Astrocyte (in vitro differentiated cells and primary cell): ENCODE measurements around the gene MSN. TPM values are rescaled to one million over a fixed set of nuclear protein-coding genes. Genes with fewer than 3 reads are reported as not detected.
A peak's percentile ranks its signal among the peaks of the same experiment; 100 is the strongest.

ENCODE experiments used
- DNase-seq: peaks from one replicate; pipeline ENCODE4 v3.0.0-alpha.2; 2010; ENCODE audit warnings: low read depth
- FAIRE-seq: peaks from 2 replicates; lab custom pipeline; 2011; peaks lifted over from hg19 to GRCh38; lab: Jason Lieb, UNC
- H2AFZ ChIP-seq: 2 replicates; pipeline ENCODE4 v1.6.0; 2012; ENCODE audit warnings: low read depth, low read length, inconsistent platforms
- H3K27ac ChIP-seq: 2 replicates; pipeline ENCODE4 v1.5.1; 2011; ENCODE audit warnings: low read depth, low read length, inconsistent platforms
- H3K27me3 ChIP-seq: 2 replicates; pipeline ENCODE4 v1.6.0; 2011; ENCODE audit warnings: low read length, inconsistent platforms; ENCODE audit not compliant: insufficient read depth
- H3K36me3 ChIP-seq: 2 replicates; pipeline ENCODE4 v1.5.1; 2011; ENCODE audit warnings: low read length, inconsistent platforms; ENCODE audit not compliant: insufficient read depth
- H3K4me1 ChIP-seq: 2 replicates; pipeline ENCODE4 v1.5.1; 2011; ENCODE audit warnings: low read length, inconsistent platforms; ENCODE audit not compliant: insufficient read depth
- H3K4me2 ChIP-seq: 2 replicates; pipeline ENCODE4 v1.6.0; 2012; ENCODE audit warnings: low read length, inconsistent platforms
- H3K4me3 ChIP-seq: 2 replicates; pipeline ENCODE4 v1.5.1; 2011; ENCODE audit warnings: low read depth, mild to moderate bottlenecking, low read length, inconsistent platforms; ENCODE audit not compliant: insufficient read depth
- H3K79me2 ChIP-seq: 2 replicates; pipeline ENCODE4 v1.6.0; 2012; ENCODE audit warnings: mild to moderate bottlenecking, low read length, inconsistent platforms; ENCODE audit not compliant: insufficient read depth
- H3K9ac ChIP-seq: 2 replicates; pipeline ENCODE4 v1.6.0; 2012; ENCODE audit warnings: mild to moderate bottlenecking, low read length, inconsistent platforms
- H3K9me3 ChIP-seq: 2 replicates; pipeline ENCODE4 v1.5.1; 2012; ENCODE audit warnings: low read depth, mild to moderate bottlenecking, low read length, inconsistent platforms; ENCODE audit not compliant: insufficient read depth
- H4K20me1 ChIP-seq: 2 replicates; pipeline ENCODE4 v1.6.0; 2012; ENCODE audit warnings: low read length, inconsistent platforms; ENCODE audit not compliant: insufficient read depth
- H3K27ac Mint-ChIP-seq: one replicate; pipeline ENCODE4 v1.8.0; 2021; ENCODE audit warnings: mild to moderate bottlenecking, mixed read lengths; ENCODE audit not compliant: unreplicated experiment
- H3K27me3 Mint-ChIP-seq: one replicate; pipeline ENCODE4 v1.8.0; 2021; ENCODE audit warnings: low read depth, mixed read lengths; ENCODE audit not compliant: unreplicated experiment
- H3K36me3 Mint-ChIP-seq: one replicate; pipeline ENCODE4 v1.8.0; 2021; ENCODE audit warnings: low read depth, mixed read lengths; ENCODE audit not compliant: unreplicated experiment
- H3K4me1 Mint-ChIP-seq: one replicate; pipeline ENCODE4 v1.8.0; 2021; ENCODE audit warnings: low read depth, mixed read lengths; ENCODE audit not compliant: unreplicated experiment
- H3K4me3 Mint-ChIP-seq: one replicate; pipeline ENCODE4 v1.8.0; 2021; ENCODE audit warnings: mild to moderate bottlenecking, moderate library complexity, mixed read lengths; ENCODE audit not compliant: unreplicated experiment
- H3K9me3 Mint-ChIP-seq: one replicate; pipeline ENCODE4 v1.8.0; 2021; ENCODE audit warnings: mild to moderate bottlenecking, mixed read lengths; ENCODE audit not compliant: unreplicated experiment
- EZH2 ChIP-seq: IDR thresholded peaks from 2 replicates; pipeline ENCODE4 v1.6.1; 2012; ENCODE audit warnings: mild to moderate bottlenecking, low read length, inconsistent platforms; ENCODE audit not compliant: insufficient read depth
- total RNA-seq: library from RNA; stranded (reverse); gene quantifications from 2 replicates; pipeline ENCODE4 v1.2.1, GENCODE V29; 2021
- TF ChIP-seq, protein P1 (sequence below): IDR thresholded peaks from 2 replicates; pipeline ENCODE4 v1.5.1; 2011; ENCODE audit warnings: low read depth, mild to moderate bottlenecking, inconsistent platforms, low read length, moderate library complexity; ENCODE audit not compliant: insufficient read depth

Gene MSN
- total RNA-seq, 1 donor from 2014 or later, result 369 TPM

DNA sequence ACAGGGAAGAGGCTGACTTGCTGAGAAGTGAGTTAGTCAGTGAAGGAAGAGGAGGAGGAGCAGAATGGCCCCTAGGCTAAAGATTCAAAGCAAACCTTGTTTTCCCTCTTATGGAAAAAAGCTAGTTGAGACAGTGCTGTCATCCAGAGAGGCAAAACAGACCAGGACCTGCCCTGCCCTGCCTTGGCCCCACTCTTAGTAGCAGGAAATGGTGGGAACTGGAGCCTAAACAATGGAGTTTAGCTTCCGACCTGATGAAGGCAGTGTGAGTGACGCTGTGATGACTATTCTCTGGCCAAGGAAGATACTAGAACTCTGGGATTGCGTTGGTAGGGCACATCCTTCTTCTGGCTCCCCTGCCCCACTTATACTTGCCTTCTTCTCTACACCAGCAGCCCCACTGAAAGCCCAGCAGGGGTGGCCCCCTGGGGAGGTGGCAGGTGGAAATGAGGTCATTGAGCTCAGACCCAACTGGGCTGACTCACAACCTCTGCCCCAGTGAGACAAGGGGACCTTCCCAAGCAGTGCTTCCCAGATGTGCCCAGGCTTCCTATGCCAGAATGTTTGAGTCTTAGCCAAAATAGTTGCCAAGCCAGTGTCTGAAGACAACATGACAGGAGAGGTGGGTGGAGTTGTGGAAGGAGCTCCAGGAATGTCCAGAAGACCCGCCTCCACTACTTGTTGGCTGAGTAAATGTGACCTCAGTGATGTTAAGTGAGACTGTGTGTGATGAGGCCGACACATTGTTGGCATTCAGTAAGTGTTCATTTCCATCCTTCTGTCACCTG, 38.8 kb downstream of the MSN start:
- H3K27ac Mint-ChIP-seq, result peak overlapping the region; percentile 18
- peak overlapping the region; percentile 79 for H3K27ac ChIP-seq
- peak overlapping the region; percentile 60 for H3K4me2 ChIP-seq
- no peak overlapping the region for H3K4me3 ChIP-seq
- peaks cover 74% of the 10 kb centered on the region for H4K20me1 ChIP-seq
- TF ChIP-seq, protein P1, sequence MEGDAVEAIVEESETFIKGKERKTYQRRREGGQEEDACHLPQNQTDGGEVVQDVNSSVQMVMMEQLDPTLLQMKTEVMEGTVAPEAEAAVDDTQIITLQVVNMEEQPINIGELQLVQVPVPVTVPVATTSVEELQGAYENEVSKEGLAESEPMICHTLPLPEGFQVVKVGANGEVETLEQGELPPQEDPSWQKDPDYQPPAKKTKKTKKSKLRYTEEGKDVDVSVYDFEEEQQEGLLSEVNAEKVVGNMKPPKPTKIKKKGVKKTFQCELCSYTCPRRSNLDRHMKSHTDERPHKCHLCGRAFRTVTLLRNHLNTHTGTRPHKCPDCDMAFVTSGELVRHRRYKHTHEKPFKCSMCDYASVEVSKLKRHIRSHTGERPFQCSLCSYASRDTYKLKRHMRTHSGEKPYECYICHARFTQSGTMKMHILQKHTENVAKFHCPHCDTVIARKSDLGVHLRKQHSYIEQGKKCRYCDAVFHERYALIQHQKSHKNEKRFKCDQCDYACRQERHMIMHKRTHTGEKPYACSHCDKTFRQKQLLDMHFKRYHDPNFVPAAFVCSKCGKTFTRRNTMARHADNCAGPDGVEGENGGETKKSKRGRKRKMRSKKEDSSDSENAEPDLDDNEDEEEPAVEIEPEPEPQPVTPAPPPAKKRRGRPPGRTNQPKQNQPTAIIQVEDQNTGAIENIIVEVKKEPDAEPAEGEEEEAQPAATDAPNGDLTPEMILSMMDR, result no peak
- TF ChIP-seq EZH2, result no peak
- peaks cover 6% of the 10 kb centered on the region for H3K36me3 ChIP-seq
- H3K4me1 Mint-ChIP-seq, result peaks cover 21% of the 10 kb centered on the region
- peaks cover 90% of the 10 kb centered on the region for H3K79me2 ChIP-seq
- peak; percentile 72 for DNase-seq
- H3K9ac ChIP-seq, result peak overlapping the region; percentile 64
- peaks cover 3% of the 10 kb centered on the region for H3K36me3 Mint-ChIP-seq
- no peaks in the 10 kb centered on the region for H3K9me3 ChIP-seq
- peak; percentile 98 for FAIRE-seq
- peaks cover 36% of the 10 kb centered on the region for H3K4me1 ChIP-seq
- H3K4me3 Mint-ChIP-seq, result no peak overlapping the region
- H2AFZ ChIP-seq, result no peak overlapping the region
- H3K9me3 Mint-ChIP-seq, result peaks cover 2% of the 10 kb centered on the region
- H3K27me3 ChIP-seq, result no peaks in the 10 kb centered on the region
- H3K27me3 Mint-ChIP-seq, result no peaks in the 10 kb centered on the region

DNA sequence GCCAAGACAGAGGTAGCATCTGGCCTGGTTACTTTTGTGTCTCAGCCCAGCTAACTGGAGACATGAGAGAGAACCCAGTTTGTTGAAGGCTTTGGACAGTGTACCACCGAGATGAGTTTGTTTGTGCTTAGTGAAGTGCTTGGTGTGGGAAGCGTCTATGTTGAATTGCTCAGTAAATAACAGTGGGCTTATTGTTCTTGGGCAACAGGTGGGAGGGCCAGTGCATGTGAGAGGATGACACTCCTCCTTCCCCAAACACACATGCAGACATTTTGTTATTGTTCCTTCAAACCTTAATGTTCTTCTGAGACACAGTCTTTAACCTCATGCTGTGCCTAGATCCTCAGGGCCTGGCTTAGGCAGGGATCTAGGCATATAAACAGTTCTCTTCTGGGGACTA, 39.7 kb downstream of the MSN start:
- H3K4me1 Mint-ChIP-seq, result peaks cover 21% of the 10 kb centered on the region
- Histone ChIP-seq H3K9ac (peak overlapping the region; percentile 42), H3K79me2 (peaks cover 92% of the 10 kb centered on the region)

More for the DNA sequence above, 39.7 kb downstream of the MSN start:
- no peak overlapping the region for H3K4me3 ChIP-seq
- H3K27ac ChIP-seq, result peak overlapping the region; percentile 79
- Mint-ChIP-seq H3K4me3 (no peak overlapping the region), H3K27me3 (no peaks in the 10 kb centered on the region), H3K36me3 (peaks cover 3% of the 10 kb centered on the region), H3K9me3 (peaks cover 1% of the 10 kb centered on the region), H3K27ac (peak overlapping the region; percentile 75)
- peak overlapping the region; percentile 60 for H3K4me2 ChIP-seq
- H4K20me1 ChIP-seq, result peaks cover 74% of the 10 kb centered on the region
- no peak for DNase-seq
- no peaks in the 10 kb centered on the region for H3K9me3 ChIP-seq
- H3K36me3 ChIP-seq, result peaks cover 2% of the 10 kb centered on the region
- H2AFZ ChIP-seq, result no peak overlapping the region
- no peak for FAIRE-seq
- H3K4me1 ChIP-seq, result peaks cover 36% of the 10 kb centered on the region
- H3K27me3 ChIP-seq, result no peaks in the 10 kb centered on the region
- TF ChIP-seq, protein P1, result no peak
- no peak for TF ChIP-seq EZH2
